ENCODE data around the gene TEX47.

- no peak for TF ChIP-seq POLR2A (IDR thresholded peaks at IDR 0.05; ENCODE audit: low read length)
- TF ChIP-seq GATA1 (IDR thresholded peaks at IDR 0.05; ENCODE audit: low read depth, low read length) = no peak
These were observed 10.9 kb upstream of the TEX47 start for GRCh38 chr7:88806280-88807037.
